RCC 7860 (cell line): ENCODE measurements around the gene PSMB8.
"Not testable (repeated sequence)": the region's sequence is repeated elsewhere in the genome, so short reads cannot be mapped to it uniquely, and the experiment has no call there.

Source experiments
- DNase-seq: peaks from one replicate; pipeline ENCODE4 v3.0.0-alpha.2; 2015; ENCODE audit warnings: low spot score
- FAIRE-seq: peaks from 2 replicates; lab custom pipeline; 2012; peaks lifted over from hg19 to GRCh38; lab: Jason Lieb, UNC

The PSMB8 gene

DNA sequence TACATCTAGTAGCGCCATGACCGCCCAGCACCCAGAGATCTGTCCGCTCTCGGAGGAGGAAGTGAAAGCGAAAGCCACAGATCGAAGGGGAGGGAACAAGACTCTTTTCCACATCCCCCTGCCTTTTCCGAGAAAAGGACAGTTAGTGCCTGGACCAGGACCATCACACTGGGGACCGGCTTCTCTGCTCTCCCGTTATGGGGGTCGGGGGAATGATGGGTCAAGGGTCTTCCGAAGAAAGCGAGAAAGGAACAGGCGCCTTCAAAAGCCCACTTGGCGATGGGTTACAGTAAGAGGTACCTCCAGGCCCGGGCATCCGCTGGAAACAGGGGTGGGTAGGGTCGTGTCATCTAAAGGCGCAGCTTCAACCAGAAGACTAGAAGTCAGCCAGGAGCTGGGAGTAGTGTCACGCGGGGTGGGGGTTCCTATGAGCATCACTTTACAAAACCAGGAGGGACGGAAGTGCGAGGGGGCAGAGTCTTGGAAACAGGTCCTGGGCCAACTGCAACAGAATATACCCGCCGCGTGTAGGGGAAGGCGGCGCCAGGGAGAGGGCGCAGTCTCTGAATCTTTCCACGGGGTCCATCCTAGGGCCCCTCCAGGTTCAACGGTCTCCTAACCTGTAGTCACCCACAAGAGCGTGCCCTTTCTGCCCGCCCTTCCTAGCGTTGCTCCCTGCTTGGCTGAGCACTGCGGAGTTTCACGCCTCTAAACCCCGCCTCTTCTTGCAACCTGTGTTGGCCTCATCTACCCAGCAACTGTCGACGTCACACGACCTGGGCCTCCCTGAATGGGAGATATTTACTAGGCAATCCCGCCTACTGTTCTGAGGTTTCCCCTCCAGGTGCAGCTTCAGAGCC lies at the start of gene PSMB8:
Gene PSMB8, minus strand, starts transcription at position 69 of the 860 bp plus-strand sequence. Its CDS starts 51 bp downstream, at position 18.
- peak; percentile 84 for DNase-seq
- FAIRE-seq, result peak; percentile 65

DNA sequence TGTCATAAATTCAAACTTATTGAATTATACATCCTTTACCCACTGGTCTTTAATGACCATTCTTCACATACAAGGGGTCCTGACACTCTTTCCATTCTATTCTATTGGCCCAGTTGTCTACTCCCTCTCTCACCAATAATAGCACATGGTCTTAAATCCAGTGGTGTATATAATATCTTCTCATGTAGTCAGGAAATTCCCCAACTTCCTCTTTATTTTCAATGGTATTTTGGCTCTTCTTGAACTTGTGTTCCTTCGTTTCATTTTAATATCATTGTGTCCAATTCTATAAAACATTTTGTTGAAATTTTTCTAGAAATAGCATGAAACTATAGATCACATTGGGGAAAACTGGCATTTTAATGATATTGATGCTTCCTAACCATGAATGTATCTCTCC lies 47.0 kb upstream of the PSMB8 start:
- DNase-seq, result no peak
- FAIRE-seq, result no peak

DNA sequence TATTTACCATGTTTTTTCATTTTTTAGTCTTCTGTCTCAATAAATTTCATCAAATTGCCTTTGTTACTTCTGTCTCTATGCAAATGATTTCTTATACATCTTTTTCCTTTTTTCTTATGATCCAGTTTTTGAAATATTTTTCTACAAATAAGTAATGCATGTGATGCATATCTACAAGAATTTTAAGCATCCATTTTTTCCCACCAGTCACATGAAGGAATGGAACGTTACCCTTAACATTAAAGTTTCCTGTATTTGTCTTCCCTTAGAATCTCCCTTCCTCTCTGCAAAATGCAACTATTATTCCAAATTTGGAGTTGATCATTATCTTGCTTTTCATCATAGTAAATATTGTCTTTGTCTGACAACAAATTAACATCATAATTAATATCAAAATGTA lies 45.7 kb upstream of the PSMB8 start:
- FAIRE-seq, result no peak
- DNase-seq, result no peak

DNA sequence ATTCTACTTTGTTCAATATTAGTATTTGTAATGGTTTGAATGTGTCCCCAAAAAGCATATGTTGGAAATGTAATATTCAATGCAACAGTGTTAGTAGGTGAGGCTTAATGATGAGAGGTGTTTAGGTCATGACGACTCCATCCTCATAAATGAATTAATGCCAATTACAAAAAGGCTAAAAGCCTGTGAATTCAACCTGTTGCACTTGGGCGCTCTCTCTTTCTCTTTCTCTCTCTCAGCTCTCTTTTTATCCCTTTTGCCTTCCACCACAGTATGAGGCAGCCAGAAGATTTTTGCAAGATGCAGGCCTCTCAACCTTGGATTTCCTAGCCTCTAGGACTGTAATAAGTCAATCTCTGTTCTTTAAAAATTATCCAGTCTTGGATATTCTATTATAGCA lies 44.7 kb upstream of the PSMB8 start:
- DNase-seq (no peak), FAIRE-seq (no peak)

DNA sequence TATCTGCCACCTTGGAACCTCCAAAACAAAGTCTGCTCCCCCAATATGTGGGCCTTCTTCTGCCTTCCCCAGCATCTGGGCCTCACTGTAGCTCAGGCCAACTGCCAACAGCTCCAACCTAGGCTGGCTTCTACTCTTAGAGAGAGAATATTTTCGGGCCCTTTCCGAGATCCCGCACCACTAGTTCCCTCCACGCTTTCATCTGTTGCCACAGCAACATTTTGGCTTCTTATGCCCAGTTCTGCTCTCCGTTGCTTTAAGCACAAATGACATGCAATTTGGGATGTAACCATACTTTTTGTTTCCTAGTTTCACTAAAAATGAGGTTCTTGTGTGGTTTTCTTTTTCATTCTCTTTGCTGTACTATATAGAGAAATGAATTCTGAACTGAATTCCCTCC lies 43.8 kb upstream of the PSMB8 start:
- DNase-seq (no peak), FAIRE-seq (no peak)

DNA sequence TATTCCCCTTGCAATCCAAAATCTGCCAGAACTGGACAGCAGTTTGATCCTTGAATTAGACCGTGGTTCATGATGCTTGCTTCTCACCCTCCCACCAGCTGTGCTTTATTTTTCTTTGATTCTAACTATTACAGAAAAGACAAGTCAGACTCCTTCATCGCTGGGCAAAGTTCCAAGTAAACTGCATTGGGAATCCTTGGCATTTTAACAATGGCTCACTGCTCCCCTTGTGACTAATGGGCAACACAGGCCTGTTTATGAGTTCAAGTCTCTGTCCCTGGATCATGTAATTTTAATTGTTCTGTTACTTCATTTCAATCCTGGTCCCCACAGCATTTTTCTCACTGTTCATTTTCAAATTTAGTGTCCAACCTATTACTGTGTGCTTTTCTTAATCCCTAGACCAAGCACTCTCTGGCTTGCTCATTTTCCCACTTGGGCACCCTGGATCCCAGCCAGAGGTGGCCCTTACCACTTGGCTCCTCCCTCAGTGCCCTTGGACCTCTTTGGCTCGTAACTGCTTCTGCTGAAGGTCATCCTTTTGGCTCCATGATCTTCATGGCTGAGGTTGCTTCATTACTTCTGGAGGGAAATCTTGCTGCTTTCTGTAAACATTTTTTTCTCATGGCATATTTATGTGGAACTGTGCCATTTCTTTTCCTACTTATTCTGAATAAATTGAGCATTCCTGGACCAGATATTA lies 43.0 kb upstream of the PSMB8 start:
- FAIRE-seq, result no peak
- DNase-seq, result peak; percentile 43

DNA sequence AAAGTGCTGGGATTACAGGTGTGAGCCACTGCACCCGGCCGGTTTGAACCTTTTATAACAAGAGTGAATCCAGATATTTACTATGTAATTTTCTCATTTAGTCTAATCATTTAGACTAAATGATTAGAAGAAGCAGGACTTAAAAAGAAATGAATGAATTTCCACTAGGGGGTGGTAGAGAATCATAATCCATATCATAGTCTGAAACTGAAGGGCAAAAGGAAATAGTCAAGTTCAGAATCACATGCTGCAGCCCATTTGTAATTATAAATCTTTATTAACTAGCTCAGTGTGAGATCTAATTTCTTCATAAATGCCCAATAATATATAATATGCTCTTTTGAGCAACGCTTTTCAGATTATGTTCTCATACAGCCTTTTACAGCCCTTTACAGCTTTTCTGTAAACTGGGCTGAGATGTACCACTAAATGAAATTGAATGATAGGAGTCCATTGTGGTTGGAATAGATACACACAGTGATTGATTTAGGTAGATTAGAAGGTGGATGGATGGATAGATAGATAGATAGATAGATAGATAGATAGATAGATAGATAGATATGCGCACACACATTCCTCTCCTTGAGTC lies 41.9 kb upstream of the PSMB8 start:
- FAIRE-seq, result peak; percentile 78
- peak; percentile 32 for DNase-seq

DNA sequence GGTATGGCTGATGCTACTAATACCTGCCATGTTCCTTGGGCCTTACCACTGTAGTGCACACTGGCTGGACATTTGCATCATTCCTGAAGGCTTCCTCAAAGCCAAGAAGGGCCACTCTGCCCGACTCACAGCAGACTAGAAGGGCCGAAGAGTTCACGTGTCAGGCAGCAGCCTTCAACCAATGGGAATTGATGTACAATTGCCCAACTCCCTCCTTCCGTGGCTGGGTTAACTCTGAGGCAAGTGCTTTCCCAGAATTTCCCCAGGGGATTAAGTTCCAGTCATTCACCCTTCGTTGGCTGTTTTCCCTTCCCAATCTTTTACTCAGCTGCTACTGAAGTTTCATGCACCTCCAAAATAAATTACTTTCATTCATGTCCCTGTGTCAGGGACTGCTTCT lies 39.9 kb upstream of the PSMB8 start:
- no peak for DNase-seq

DNA sequence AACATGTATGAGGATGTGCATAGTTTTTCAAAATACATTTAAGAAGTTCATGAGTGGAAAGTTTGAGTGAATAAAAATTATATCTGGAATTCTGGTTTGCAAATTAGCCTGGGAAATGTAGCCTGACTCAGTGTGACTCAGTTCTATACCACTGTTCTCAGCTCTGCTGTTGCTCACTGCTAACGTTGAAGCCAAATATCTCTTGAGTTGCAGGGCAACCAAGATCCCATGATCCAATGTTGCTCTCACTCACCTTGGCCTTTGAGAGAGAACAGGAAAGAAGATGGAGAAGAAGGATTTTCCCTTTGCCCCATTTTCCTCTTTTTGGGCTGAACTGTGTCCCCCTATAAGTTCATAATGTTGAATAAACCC lies 39.0 kb upstream of the PSMB8 start:
- DNase-seq (peak; percentile 60), FAIRE-seq (peak; percentile 63)

More for the DNA sequence above, 39.9 kb upstream of the PSMB8 start:
- no peak for FAIRE-seq

DNA sequence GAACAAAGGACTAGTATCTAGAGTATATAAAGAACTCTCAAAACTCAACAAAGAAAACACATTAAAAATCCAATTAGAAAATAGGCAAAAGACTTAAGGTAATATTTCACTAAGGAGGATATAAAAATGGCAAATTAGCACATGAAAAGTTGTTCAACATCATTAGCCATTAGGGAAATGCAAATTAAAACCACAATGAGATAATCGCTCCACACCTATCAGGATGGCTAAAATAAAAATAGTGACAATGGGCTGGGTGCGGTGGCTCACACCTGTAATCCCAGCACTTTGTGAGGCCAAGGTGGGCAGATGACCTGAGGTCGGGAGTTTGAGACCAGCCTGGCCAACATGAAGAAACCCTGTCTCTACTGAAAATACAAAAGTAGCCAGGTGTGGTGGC lies 37.1 kb upstream of the PSMB8 start:
- DNase-seq, FAIRE-seq: not testable (repeated sequence)

DNA sequence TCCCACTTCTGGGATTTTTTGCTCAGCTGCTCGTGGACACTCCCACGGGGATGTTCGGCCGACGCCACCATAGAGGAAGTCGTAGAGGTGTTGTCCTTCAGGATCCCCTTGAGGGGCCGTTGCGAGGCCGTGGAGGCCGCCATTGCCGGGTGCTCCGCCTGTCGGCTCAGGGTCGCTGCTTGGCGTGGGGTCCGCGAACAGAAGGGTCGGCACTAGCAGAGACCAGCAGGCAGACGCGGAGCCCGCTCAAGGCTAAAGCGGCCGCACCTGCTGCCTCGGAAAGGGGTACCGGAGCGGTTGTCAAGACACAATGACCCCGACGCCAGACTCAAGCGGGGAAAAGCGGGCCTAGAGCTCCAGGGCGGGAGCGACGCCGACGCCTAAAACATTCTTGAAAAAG lies 35.8 kb upstream of the PSMB8 start:
- no peak for DNase-seq
- no peak for FAIRE-seq

DNA sequence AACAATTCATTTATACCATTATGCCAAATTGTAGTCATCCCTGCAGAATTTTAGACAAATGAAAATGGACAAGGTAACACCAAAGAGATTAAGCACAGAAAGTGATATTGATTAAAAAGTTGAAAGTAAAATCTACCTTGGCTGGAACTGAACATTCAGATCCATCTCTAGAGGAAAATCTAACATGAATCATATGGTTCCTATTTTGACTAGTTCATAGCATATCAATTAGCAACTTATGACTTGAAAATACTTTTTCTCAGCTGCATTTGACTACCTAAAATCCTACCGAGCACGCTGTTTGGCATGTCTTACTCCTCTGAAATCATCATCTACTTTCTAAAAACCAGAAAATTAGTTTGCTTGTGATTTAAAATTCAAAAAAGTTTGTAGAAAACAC lies 32.8 kb upstream of the PSMB8 start:
- DNase-seq (no peak), FAIRE-seq (no peak)

DNA sequence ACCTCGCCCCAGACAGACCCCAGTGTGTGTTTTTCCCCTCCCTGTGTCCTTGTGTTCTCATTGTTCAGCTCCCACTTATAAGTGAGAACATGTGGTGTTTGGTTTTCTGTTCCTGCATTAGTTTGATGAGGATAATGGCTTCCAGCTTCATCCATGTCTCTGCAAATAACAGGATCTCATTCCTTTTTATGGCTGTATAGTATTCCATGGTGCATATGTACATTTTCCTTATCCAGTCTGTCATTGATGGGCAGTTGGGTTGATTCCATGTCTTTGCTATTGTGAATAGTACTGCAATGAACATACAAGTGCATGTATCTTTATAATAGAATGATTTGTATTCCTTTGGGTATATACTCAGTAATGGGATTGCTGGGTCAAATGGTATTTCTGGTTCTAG lies 30.1 kb upstream of the PSMB8 start:
- DNase-seq, FAIRE-seq: not testable (repeated sequence)

DNA sequence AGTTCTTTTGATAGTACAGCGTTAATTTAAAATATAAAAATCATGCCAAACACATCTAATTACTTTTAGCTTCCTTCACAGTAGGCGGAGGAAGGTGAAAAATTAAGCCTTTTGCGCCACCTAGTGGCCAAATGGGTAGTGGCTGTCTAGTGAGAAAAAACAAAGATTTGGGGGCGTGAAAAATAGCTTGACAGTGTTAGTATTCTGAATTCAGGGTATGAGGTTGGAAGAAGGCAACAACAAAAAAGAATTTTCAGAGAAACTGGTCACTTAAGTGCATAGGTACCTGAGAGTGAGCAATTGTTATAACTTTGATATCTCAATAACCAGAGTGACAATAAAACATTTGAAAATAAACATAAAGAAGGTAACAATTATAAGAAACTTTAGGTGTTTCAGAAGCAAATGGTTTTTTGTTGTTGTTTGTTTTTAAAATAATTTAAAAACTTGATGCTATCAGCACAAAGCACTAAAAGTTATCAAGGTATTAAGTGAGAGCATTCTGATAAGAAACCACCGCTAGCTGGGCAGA lies 24.5 kb upstream of the PSMB8 start:
- peak; percentile 38 for DNase-seq
- peak; percentile 84 for FAIRE-seq

DNA sequence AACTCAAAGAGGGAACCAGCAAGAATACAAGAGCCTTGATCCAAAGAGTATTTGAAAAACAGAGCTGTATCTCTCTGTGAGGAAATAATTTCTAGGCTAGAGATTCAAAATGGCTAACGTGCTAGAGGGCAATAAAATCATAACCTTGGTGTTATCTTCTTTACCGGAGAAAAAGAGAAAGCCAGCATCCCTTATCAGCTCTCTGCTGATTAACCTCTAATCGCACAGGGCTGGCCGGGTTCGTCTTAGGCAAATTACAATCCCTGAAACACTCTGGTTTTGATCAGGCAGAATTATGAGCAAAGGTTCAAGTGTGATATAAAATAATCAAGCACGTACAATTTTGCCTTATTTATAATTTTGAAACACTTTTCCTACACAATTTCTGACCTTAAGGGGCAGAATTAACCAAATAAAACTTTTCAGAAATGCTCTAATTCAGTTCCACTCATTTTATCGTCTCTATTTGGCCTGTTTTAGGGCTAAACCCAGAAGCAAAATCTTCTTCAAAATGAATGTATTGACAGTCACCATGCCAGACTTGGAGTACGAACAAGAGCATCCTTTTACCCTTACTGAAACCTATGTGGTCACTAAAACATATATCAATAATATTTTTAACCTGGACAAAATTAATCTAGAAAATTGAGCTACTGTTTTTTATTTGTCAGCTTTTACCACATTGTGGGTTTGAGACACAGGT lies 23.9 kb upstream of the PSMB8 start:
- no peak for FAIRE-seq
- DNase-seq, result no peak

DNA sequence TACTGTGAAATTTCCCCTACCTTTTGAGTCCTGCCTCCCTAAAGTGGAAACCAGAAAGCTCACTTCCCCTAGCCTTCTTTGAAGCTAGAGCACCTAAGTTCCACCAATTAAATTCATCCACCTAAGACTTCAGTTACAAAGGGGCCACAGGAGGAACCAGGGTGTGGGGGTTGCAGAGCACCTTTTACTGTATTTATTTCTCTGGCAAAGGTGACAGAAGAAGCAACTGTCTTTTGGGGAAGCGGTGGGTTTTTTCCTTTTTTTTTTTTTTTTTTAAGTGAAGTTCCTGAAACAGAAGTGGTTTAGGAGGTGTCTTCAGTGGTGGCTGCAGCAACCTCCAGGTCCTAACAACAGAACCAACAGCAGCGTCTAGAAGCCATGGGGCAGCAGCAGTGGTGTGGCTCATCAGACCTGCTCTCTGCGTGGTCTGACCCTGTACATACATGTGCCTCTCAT lies 23.2 kb upstream of the PSMB8 start:
- DNase-seq, result no peak
- no peak for FAIRE-seq

DNA sequence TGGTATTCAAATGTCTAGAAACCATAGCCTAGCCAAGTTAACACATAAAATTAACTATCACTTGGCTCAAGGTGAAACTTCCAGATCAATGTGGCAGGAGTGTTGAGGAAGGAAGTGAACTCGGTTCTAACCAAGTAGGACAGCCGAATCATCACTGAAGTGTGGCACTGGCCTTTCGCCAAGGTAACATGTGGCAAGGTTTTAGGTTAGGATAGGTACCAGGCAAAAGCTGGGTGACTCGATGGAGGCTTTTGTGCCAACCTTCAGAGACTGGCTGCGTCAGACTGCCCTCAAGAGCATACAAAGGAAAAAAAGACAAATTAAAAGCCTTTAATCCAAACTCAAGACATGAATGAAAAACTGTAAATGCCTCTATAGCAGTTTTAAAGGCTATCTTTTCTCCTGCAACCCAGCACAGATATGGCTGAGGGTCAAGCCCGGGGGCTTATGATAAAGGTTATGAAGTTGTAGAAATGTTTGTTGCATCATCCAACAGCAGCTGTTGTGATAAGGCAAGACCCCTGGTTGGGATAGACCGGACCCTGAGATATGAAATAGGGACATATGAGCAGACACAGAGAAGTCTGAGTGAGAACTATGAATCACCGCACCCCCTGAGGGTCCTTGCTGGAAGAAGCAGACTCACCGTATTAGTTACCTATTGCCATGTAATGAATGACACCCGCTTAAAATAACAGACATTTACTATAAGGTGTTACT lies 22.0 kb upstream of the PSMB8 start:
- FAIRE-seq, result no peak
- no peak for DNase-seq

DNA sequence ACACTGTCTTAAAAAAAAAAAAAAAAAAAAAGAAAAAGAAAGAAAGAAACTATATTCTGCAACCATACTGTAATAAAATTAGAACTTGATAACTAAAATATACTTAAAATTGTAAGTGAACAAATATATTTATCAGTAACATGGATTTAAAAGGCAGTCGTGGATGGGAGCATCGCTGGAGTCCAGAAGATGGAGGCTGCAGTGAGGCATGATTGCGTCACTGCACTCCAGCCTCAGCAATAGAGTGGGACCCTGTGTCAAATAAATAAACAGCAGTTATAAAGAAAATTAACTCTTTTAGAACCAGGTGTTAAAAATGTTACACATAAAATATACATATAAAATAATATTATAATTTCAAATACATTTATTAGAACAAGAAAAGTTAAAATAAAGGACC lies 18.9 kb upstream of the PSMB8 start:
- FAIRE-seq, result no peak

DNA sequence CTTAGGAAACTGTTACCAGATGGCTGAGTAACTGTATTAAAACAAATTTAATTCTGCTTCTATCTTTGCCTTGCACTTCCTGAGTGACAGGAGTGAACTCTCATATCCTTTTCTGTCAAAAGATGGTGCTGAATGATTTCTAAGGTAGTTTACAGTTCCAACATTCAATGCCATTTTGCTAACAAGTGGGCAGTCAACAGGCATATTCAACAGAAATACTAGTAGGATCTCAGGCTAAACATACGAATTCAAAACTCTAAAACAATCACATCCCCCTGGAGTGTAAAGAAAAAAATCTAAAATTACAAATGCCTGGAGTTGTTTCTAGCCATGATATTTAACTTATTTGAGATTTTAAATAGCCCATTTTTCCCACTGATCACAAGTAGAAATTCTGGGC lies 16.8 kb upstream of the PSMB8 start:
- FAIRE-seq (no peak), DNase-seq (no peak)

More for the DNA sequence above, 18.9 kb upstream of the PSMB8 start:
- no peak for DNase-seq

DNA sequence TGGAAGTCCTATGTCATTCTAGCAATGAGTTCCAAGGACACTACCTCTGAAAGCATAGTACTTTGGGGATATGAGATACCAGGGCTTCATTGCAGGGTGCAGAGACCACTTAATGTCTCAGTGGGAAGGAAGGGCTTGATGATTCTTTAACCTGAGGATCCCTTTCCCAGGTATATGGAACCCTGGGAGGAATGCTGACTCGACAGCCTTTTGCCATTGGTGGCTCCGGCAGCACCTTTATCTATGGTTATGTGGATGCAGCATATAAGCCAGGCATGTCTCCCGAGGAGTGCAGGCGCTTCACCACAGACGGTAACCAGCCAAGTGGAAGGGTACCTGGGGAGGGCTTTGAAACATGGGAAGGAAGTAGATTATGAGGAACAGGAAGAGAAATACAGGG lies 14.3 kb upstream of the PSMB8 start:
- DNase-seq (no peak), FAIRE-seq (no peak)
